SH-SY5Y (cell line): ENCODE data around the gene WNK2.

Experiments
- GATA2 ChIP-seq: IDR thresholded peaks from 2 replicates; pipeline ENCODE4 v1.6.1; 2011; ENCODE audit warnings: mild to moderate bottlenecking, low read depth, low read length
- GATA3 ChIP-seq: IDR thresholded peaks from 2 replicates; pipeline ENCODE4 v1.6.1; 2011; ENCODE audit warnings: low read depth, mild to moderate bottlenecking, low read length, moderate library complexity

- no peak for TF ChIP-seq GATA3
- no peak for TF ChIP-seq GATA2
Observed at GRCh38 chr9:93141771-93142483, 42.0 kb upstream of the WNK2 start.
